Right atrium auricular region (tissue), 2 donors: ENCODE data around the gene CAPN8. TPM values are rescaled to one million over a fixed set of nuclear protein-coding genes. Genes with fewer than 3 reads are reported as not detected.

Experiments
- DNase-seq: peaks from one replicate; pipeline ENCODE4 v3.0.0-alpha.2; 2019; ENCODE audit warnings: low spot score
- H3K27ac ChIP-seq, 2 donors: fragments of 200-600 bp; sonication (generic); 1 replicate in 1 of 2; 2 replicates in 1 of 2; pipeline ENCODE4 v1.5.1; 2016 to 2019
- H3K27me3 ChIP-seq, 2 donors: fragments of 200-600 bp; sonication (generic); one replicate each; pipeline versions ENCODE4 v1.5.1 to v1.6.0; 2017 to 2019
- H3K36me3 ChIP-seq: fragments of 200-600 bp; sonication (generic); one replicate; pipeline ENCODE4 v1.5.1; 2016
- H3K4me1 ChIP-seq, 2 donors: fragments of 200-600 bp; sonication (generic); one replicate each; pipeline versions ENCODE4 v1.5.1 to v1.6.0; 2017 to 2019
- H3K4me3 ChIP-seq, 2 donors: fragments of 200-600 bp; sonication (generic); 1 replicate in 1 of 2; 2 replicates in 1 of 2; pipeline ENCODE4 v1.5.1; 2017 to 2019; ENCODE audit warnings: mild to moderate bottlenecking in 1 of 2, moderate library complexity in 1 of 2
- H3K9me3 ChIP-seq, 2 donors: fragments of 200-600 bp; sonication (generic); one replicate each; pipeline ENCODE4 v1.5.1; 2019
- total RNA-seq, 2 donors: library from RNA; depleted of rRNA; stranded (reverse); fragments of >200 nt; gene quantifications; one replicate each; pipeline ENCODE4 v1.1.0, GENCODE V29; 2016
- TF ChIP-seq, protein P1 (sequence below), 2 donors: fragments of 200-600 bp; sonication (generic); IDR thresholded peaks; one replicate each; pipeline ENCODE4 v1.5.1; 2019; ENCODE audit warnings: antibody characterized with exemption in 2 of 2

The CAPN8 gene
- total RNA-seq, 2 donors from 2014 or later: not detected

- Histone ChIP-seq H3K4me1 (no peaks in the 10 kb centered on the region), H3K36me3 (no peaks in the 10 kb centered on the region), H3K4me3 (no peak overlapping the region), H3K9me3 (no peaks in the 10 kb centered on the region), H3K27me3 (no peaks in the 10 kb centered on the region), H3K27ac (no peak overlapping the region)
- TF ChIP-seq, protein P1, sequence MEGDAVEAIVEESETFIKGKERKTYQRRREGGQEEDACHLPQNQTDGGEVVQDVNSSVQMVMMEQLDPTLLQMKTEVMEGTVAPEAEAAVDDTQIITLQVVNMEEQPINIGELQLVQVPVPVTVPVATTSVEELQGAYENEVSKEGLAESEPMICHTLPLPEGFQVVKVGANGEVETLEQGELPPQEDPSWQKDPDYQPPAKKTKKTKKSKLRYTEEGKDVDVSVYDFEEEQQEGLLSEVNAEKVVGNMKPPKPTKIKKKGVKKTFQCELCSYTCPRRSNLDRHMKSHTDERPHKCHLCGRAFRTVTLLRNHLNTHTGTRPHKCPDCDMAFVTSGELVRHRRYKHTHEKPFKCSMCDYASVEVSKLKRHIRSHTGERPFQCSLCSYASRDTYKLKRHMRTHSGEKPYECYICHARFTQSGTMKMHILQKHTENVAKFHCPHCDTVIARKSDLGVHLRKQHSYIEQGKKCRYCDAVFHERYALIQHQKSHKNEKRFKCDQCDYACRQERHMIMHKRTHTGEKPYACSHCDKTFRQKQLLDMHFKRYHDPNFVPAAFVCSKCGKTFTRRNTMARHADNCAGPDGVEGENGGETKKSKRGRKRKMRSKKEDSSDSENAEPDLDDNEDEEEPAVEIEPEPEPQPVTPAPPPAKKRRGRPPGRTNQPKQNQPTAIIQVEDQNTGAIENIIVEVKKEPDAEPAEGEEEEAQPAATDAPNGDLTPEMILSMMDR (IDR thresholded peaks at IDR 0.05): no peak
- DNase-seq: no peak
These were observed 162.2 kb downstream of the CAPN8 start for GRCh38 chr1:223503348-223503747.

GRCh38 chr1:223500560-223501425 is 164.7 kb downstream of the CAPN8 start:
- no peaks in the 10 kb centered on the region for H3K36me3 ChIP-seq
- H3K27me3 ChIP-seq: no peaks in the 10 kb centered on the region
- no peak overlapping the region for H3K27ac ChIP-seq
- TF ChIP-seq, protein P1 (IDR thresholded peaks at IDR 0.05): no peak
- no peaks in the 10 kb centered on the region for H3K9me3 ChIP-seq
- DNase-seq: no peak
- no peaks in the 10 kb centered on the region for H3K4me1 ChIP-seq
- no peak overlapping the region for H3K4me3 ChIP-seq

GRCh38 chr1:223496883-223497282 is 168.6 kb downstream of the CAPN8 start:
- Histone ChIP-seq H3K9me3 (no peaks in the 10 kb centered on the region), H3K27ac (no peak overlapping the region), H3K4me3 (no peak overlapping the region), H3K36me3 (no peaks in the 10 kb centered on the region), H3K4me1 (no peaks in the 10 kb centered on the region), H3K27me3 (no peaks in the 10 kb centered on the region)
- no peak for DNase-seq
- TF ChIP-seq, protein P1 (IDR thresholded peaks at IDR 0.05): no peak

DNA sequence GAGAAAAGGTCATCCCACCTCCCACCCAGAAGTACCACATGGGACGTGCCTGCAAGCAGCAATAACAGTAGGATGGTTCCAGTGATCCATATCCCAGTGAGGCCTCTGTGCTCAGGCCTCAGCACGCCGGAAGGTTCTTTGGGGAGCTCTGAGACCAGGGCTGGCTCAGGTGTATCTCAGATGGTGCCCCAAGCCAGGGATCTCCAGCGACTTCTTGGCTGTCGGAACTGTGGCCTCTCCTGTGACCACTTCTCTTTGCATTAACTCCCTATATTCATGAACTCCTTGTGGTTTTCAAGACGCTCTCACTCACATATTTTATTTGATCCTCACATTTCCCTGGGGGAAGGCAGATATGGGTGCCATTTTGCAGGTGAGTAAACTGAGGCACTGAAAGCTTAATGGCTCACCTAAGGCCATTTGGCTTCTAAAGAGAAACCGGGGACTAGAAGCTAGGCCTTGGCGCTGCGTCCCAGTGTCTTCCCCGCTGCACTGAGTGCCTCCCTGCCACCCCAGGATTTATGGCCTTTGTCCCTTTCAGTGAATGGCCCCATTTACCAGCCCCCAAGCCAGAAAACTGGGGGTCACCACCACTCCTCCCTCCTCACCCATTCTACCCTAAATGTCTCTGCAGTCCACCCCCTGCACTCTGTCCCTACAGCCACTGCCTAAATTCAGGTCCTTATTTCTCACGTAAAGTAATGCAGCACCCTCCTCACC is 170.4 kb downstream of the CAPN8 start:
- no peaks in the 10 kb centered on the region for H3K27me3 ChIP-seq
- TF ChIP-seq, protein P1 (IDR thresholded peaks at IDR 0.05): no peak
- H3K4me3 ChIP-seq: no peak overlapping the region
- H3K27ac ChIP-seq: no peak overlapping the region
- DNase-seq: no peak
- no peaks in the 10 kb centered on the region for H3K4me1 ChIP-seq
- no peaks in the 10 kb centered on the region for H3K36me3 ChIP-seq
- no peaks in the 10 kb centered on the region for H3K9me3 ChIP-seq

GRCh38 chr1:223492044-223492443 is 173.5 kb downstream of the CAPN8 start:
- H3K27ac ChIP-seq: no peak overlapping the region
- TF ChIP-seq, protein P1 (IDR thresholded peaks at IDR 0.05): no peak
- H3K9me3 ChIP-seq: no peaks in the 10 kb centered on the region
- H3K36me3 ChIP-seq: no peaks in the 10 kb centered on the region
- no peaks in the 10 kb centered on the region for H3K27me3 ChIP-seq
- no peaks in the 10 kb centered on the region for H3K4me1 ChIP-seq
- H3K4me3 ChIP-seq: no peak overlapping the region
- DNase-seq: no peak

Other genes starting within 250 kb of the CAPN8 start
- 10 to 100 TPM; 61.4 to 72.3 TPM for gene CAPN2, start 46.8 kb upstream of the CAPN8 start, total RNA-seq
- 10 to 100 TPM; 26.8 to 29.3 TPM for gene TP53BP2, start 180.2 kb upstream of the CAPN8 start, total RNA-seq